Measurements from ENCODE around the gene CD2AP. TPM values are rescaled to one million over a fixed set of nuclear protein-coding genes. Genes with fewer than 3 reads are reported as not detected.

CD2AP gene, protein sequence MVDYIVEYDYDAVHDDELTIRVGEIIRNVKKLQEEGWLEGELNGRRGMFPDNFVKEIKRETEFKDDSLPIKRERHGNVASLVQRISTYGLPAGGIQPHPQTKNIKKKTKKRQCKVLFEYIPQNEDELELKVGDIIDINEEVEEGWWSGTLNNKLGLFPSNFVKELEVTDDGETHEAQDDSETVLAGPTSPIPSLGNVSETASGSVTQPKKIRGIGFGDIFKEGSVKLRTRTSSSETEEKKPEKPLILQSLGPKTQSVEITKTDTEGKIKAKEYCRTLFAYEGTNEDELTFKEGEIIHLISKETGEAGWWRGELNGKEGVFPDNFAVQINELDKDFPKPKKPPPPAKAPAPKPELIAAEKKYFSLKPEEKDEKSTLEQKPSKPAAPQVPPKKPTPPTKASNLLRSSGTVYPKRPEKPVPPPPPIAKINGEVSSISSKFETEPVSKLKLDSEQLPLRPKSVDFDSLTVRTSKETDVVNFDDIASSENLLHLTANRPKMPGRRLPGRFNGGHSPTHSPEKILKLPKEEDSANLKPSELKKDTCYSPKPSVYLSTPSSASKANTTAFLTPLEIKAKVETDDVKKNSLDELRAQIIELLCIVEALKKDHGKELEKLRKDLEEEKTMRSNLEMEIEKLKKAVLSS
- 10 to 100 TPM; 27.1 to 29.1 TPM for total RNA-seq

DNA sequence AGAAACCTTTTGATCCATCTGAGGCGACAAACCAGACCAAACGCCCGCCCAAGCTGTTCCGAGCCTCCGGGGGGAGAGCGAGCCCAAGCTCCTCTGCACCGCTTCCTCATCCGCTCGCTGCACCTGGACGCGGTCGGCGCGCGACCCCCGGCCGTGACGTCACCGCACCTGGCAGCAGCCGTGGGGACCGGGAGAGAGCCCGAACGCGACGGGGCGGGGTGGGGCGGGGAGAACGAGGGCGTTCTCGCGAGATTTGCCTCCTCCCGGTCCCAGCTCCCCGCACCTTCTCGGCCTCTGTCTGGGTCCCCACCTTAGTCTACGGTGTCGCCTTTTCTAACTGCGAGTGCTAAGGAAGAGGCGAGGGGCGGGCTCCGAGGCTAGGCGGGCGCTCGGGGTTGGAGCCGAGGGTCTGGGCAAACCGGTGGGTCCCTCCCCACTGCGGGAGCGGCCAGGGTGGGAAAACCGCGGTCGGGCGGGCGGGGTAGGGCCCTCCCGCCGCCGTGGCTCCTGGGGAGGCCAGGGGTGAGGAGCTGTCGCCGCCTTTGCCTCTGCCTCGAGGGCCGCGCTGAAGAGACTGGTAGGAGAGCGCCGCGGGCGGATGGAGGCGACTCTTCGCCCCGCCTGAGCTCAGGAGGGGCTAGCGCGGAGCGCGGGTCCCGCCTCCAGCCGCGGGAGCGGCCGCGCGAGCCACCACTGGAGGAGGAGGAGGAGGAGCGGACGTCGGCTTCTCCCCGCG is at the start of gene CD2AP:
Gene CD2AP, plus strand, starts transcription at position 293 of the 736 bp plus-strand sequence. CDS start 456 bp downstream, outside the sequence.
- Histone ChIP-seq H3K4me3 (peak within 1 kb of the TSS; percentile 92), H3K4me1 (ENCODE audit: control insufficient read depth in 1 of 2, low read depth in 2 of 2) (peaks cover 13 to 23% of the 10 kb centered on the region in 2 donors), H3K27me3 (replicated peaks; ENCODE audit: insufficient read depth) (no peaks in the 10 kb centered on the region), H3K27ac (peak within 1 kb of the TSS; percentile 94), H3K36me3 (no peaks in the 10 kb centered on the region), H3K9me3 (no peaks in the 10 kb centered on the region)
- ATAC-seq (ENCODE audit: insufficient number of reproducible peaks, low FRiP score, low read depth) (peak; percentile 89), DNase-seq (ENCODE audit: low spot score) (peak; percentile 24)
- TF ChIP-seq, protein P1, sequence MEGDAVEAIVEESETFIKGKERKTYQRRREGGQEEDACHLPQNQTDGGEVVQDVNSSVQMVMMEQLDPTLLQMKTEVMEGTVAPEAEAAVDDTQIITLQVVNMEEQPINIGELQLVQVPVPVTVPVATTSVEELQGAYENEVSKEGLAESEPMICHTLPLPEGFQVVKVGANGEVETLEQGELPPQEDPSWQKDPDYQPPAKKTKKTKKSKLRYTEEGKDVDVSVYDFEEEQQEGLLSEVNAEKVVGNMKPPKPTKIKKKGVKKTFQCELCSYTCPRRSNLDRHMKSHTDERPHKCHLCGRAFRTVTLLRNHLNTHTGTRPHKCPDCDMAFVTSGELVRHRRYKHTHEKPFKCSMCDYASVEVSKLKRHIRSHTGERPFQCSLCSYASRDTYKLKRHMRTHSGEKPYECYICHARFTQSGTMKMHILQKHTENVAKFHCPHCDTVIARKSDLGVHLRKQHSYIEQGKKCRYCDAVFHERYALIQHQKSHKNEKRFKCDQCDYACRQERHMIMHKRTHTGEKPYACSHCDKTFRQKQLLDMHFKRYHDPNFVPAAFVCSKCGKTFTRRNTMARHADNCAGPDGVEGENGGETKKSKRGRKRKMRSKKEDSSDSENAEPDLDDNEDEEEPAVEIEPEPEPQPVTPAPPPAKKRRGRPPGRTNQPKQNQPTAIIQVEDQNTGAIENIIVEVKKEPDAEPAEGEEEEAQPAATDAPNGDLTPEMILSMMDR (IDR thresholded peaks at IDR 0.05), result no peak

DNA sequence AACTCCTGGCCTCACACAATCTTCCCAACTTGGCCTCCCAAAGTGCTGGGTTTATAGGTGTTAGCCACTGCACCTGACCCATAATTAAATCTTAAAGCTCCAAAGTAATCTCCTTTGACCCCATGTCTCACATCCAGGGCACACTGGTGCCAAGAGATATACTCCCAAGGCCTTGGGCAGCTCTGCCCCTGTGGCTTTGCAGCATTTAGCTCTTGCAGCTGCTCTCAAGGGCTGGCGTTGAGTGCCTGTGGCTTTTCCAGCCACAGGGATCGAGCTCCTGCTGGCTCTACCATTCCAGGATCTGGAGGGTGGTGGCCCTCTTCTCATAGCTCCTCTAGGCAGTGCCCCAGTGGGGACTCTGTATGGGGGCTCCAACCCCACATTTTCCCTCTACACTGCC is 49.3 kb upstream of the CD2AP start:
- H3K27ac ChIP-seq, result no peak overlapping the region
- DNase-seq (ENCODE audit: low spot score) (no peak), ATAC-seq (ENCODE audit: insufficient number of reproducible peaks, low FRiP score, low read depth) (no peak)
- H3K36me3 ChIP-seq, result no peaks in the 10 kb centered on the region
- H3K4me1 ChIP-seq (ENCODE audit: control insufficient read depth in 1 of 2, low read depth in 2 of 2), result no peaks in the 10 kb centered on the region
- TF ChIP-seq, protein P1 (IDR thresholded peaks at IDR 0.05), result no peak
- H3K4me3 ChIP-seq, result no peak overlapping the region
- no peaks in the 10 kb centered on the region for H3K27me3 ChIP-seq (replicated peaks; ENCODE audit: insufficient read depth)
- H3K9me3 ChIP-seq, result no peaks in the 10 kb centered on the region

DNA sequence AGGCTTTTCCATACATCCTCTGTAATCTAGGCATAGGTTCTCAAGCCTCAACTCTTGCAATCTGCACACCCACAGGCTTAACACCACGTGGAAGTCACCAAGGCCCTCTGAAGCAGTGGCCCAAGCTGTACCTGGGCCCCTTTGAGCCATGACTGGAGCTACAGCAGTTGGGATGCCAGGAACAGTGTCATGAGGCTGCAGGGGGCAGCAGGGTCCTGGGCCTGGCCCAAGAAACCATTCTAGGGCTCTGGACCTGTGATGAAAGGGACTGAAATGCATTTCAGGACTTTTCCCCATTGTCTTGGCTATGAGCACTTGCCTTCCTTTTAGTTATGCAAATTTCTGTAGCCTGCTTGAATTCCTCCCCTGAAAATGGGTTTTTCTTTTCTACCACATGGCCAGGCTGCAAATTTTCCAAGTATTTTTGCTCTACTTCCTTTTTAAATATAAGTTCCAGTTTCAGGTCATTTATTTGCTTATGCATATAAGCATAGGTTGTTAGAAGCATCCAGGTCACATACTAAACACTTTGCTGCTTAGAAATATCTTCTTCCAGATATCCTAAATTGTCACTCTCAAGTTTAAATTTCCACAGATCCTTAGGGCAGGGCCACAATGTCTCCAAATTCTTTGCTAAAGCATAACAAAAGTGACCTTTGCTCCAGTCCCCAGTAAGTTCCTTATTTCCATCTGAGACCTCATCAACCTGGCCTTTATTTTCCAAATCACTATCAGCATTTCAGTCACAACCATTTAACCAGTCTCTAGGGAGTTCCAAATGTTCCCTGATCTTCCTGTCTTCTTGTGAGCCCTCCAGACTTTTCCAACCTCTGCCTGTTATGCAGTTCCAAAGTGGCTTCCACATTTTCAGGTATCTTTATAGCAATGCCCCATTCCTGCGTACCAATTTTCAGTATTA is 48.6 kb upstream of the CD2AP start:
- H3K4me1 ChIP-seq (ENCODE audit: control insufficient read depth in 1 of 2, low read depth in 2 of 2), result no peaks in the 10 kb centered on the region
- no peak for DNase-seq (ENCODE audit: low spot score)

DNA sequence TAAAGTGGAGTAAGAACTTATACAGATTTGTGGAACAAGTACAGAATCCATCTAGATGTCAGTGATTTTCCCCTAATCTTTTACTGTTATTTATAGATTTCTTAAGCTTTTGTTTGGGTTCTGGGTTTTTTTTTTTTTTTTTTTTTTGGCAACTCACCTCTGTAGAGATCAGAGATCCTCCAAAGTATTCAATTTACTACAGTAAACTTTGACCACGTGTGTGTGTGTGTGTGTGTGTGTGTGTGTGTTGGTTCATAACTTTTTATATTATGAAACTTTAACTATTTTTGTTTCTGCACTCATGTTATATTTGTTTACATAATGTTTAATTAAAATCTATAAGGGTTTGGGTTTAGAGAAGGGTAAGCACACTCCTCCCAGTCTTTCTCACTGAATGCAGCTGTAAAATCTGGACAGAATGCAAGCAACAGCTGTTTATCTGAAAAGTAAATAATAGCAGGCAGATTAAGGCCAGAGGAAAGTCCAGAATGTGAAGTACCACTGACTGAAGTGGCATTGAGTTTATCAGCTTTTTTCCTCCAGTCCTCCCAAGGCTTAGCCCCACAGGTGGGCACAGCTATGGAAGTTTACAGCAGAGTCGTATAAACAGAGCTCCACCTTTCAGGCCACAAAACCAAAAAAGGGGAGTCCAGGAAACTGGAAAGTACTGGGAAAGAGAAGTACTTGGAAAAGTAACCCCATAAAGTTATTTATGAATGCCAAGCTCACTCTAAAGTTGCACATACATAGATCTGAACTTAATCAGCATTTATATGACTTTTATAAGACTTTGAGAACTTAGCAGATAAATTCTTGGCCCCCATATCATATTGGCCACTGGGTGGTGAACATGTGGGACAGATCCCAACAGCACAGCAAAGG is 43.0 kb upstream of the CD2AP start:
- ATAC-seq (ENCODE audit: insufficient number of reproducible peaks, low FRiP score, low read depth), result no peak
- Histone ChIP-seq H3K4me1 (ENCODE audit: control insufficient read depth in 1 of 2, low read depth in 2 of 2) (no peaks in the 10 kb centered on the region), H3K27ac (no peak overlapping the region), H3K36me3 (no peaks in the 10 kb centered on the region), H3K9me3 (no peaks in the 10 kb centered on the region), H3K4me3 (no peak overlapping the region), H3K27me3 (replicated peaks; ENCODE audit: insufficient read depth) (no peaks in the 10 kb centered on the region)
- DNase-seq (ENCODE audit: low spot score), result no peak
- TF ChIP-seq, protein P1 (IDR thresholded peaks at IDR 0.05), result no peak

More for the DNA sequence above, 48.6 kb upstream of the CD2AP start:
- no peak for ATAC-seq (ENCODE audit: insufficient number of reproducible peaks, low FRiP score, low read depth)
- no peaks in the 10 kb centered on the region for H3K9me3 ChIP-seq
- no peak overlapping the region for H3K4me3 ChIP-seq
- TF ChIP-seq, protein P1 (IDR thresholded peaks at IDR 0.05), result no peak
- H3K27me3 ChIP-seq (replicated peaks; ENCODE audit: insufficient read depth), result no peaks in the 10 kb centered on the region
- H3K36me3 ChIP-seq, result no peaks in the 10 kb centered on the region
- no peak overlapping the region for H3K27ac ChIP-seq

Measured in thoracic aorta (tissue), 2 donors.